Kidney tubule cell (primary cell): ENCODE results near the gene LY86.
"Not testable (repeated sequence)": the region's sequence is repeated elsewhere in the genome, so short reads cannot be mapped to it uniquely, and the experiment has no call there.

Experiments
- DNase-seq: peaks from one replicate; pipeline ENCODE4 v3.0.0-alpha.2; 2018; ENCODE audit warnings: low spot score

The LY86 gene

DNA sequence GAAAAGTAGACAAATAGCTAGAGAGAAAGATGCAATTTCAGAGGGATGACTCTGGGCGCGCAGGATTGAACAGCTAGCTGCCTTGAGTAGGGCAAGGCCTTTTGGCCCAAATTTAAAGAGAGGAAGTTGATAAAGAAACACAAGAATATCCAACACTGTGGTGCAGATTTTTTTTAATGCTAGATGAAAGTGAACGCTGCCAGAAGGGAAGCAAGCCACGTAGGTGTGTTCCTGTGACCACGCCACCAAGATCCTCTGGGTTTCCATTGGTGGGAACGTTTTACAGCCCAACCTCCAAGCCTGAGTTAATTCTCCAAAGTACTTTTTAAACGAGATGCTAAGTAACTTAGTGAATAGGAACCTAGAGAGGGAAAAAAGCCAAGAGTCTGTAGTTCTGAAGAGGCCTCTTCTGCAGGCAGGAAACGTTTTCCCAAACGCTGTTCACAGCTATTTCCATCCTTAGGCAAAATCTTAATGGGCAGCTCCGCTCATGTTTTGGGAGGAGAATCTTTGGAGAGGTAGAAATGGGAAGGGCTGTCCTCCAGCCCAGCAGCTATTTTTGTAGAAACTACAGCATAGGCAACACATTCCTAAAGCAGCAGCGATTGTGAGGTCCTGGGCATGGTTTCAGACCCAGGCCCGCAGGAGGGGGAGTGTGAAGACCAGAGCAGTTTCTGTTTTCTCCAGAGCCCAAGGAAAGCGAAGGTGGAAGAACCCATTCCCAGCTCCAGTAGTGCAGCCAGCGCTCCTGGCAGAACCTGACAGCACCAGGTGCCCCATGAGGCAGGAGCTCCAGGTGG, 8.2 kb downstream of the LY86 start:
- DNase-seq: no peak

- DNase-seq: no peak
Measured at GRCh38 chr6:6597682-6598081, 9.2 kb downstream of the LY86 start.

GRCh38 chr6:6599468-6599873, 11.0 kb downstream of the LY86 start:
- no peak for DNase-seq

DNA sequence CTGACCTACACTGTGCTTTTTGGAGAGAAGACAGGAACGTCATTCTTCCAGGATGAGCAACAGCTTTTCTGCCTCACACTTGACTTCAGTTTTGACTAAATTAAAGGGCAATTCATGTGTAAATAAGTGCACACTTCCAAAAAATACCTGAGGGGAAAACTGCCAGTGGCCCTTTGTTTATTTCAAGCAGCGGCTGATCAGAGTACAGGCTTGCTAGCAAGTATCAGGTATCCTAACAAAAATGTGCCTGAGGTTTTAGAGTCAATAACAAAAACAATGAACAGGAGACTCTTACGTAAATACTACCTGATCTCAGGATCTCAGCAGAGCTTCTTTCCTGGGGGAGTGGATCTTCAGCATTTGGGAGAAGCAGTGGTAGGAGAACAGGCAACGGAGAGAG, 12.4 kb downstream of the LY86 start:
- no peak for DNase-seq

DNA sequence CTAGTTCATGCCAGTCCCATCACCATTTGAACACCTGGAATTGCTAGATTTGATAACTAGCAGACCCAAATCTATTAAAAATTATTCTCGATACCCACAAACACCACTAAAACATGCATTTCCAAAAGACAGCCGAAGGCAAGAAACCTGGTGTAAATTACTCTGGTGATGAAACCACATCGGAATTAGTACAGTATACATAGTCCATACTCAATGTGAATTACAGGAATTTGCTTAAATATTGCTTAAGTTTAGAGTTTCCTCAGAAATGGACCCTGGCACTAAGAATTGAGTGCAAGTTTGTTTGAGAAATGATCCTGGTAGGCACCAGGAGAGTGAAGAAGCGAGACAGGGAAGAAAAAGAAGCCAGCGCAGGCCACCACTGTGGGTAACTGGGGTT, 13.7 kb downstream of the LY86 start:
- no peak for DNase-seq

DNA sequence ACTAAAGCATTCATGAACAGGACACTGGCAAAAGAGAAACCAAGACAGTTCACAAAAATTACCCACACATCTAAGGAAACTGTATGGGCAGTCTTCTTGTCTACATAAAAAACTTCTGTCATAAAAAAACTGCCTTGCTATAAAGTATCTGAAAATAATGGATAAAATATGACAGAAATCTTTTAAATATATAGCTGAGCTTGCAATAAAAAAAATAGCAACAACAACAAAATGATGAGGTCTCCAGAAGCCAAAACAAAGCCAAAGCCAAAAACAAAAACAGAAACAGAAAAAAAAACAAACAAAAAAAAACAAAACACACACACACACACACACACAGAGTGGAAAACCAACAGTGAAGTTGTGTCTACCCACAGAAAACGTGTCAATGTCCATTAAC, 14.8 kb downstream of the LY86 start:
- no peak for DNase-seq

GRCh38 chr6:6604015-6604414, 15.5 kb downstream of the LY86 start:
- no peak for DNase-seq

DNA sequence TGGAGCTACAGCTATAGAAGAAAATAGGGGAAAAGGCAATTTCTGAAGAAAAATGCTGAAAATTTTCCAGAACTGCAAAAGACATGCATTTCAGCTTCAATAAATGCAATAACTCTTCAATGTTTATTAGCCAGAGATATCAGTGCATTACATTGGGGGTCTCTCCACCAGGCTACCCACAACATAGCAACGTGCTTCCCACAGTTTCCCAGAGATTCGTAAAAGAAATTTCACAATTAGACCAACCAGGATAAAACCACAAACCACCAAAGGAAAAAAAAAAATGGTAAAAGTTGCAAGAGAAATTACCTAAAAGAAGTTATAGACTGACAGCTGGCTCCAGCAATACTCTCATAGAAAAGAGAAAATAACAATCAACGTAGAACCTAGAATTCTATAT, 16.0 kb downstream of the LY86 start:
- DNase-seq: no peak

GRCh38 chr6:6605873-6606272, 17.4 kb downstream of the LY86 start:
- no peak for DNase-seq

GRCh38 chr6:6606391-6607030, 18.0 kb downstream of the LY86 start:
- DNase-seq: not testable (repeated sequence)

DNA sequence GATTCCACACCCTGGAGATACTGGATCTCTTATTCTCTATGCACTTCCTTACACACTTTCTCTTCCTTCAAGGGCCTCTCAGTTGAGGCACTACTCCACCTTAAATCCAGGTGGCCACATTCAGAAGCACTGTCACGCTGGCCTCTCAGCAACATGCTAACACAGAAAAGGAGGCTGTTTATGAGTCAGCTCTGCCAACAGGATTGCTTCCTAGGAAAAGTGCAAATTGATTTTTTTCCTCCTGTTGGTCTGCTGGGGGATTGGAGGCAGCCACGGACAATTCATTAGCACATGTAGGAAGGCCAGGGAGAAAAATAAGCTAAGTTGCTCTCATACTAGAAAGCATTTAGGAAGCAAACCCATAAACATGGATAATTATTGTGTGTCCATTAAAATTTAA, 20.9 kb downstream of the LY86 start:
- DNase-seq: no peak

- no peak for DNase-seq
Measured at GRCh38 chr6:6610031-6610591, 21.6 kb downstream of the LY86 start.

DNA sequence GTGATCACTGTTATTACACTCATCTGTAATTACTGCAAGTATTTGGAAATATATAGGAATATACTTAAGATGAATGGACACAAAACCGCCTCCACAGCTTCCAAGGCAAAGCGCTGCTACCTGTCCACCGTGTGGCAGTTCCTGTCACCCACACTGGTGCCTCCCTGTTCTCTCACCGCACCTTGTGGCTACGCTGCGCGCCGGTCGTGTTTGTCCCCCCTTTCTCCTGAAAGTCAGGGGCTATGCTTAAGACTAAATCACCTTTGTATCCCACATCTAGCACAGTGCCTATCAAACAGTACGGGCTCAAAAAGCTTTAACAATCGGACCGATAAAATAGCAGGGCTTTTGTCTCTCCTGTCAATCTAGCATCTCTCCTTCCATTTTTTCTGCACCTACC, 23.0 kb downstream of the LY86 start:
- no peak for DNase-seq

GRCh38 chr6:6612308-6612707, 23.8 kb downstream of the LY86 start:
- DNase-seq: no peak

DNA sequence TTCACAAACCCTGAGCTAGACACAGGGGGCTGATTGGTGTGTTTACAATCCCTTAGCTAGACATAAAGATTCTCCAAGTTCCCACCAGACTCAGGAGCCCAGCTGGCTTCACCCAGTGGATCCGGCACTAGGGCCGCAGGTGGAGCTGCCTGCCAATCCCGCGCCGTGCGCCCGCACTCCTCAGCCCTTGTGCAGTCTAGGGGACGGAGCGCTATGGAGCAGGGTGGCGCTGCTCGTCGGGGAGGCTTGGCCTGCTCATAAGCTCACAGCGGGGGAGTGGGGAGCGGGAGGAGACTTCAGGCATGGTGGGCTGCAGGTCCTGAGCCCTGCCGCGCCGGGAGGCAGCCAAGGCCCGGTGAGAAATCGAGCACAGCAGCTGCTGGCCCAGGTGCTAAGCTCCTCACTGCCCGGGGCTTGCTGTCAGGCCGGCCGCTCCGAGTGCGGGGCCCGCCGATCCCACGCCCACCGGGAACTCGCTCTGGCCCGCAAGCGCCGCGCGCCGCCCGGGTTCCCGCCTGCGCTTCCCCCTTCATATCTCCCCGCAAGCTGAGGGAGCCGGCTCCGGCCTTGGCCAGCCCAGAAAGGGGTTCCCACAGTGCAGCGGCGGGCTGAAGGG, 24.7 kb downstream of the LY86 start:
- not testable (repeated sequence) for DNase-seq

GRCh38 chr6:6614096-6614982, 25.8 kb downstream of the LY86 start:
- DNase-seq: no peak

DNA sequence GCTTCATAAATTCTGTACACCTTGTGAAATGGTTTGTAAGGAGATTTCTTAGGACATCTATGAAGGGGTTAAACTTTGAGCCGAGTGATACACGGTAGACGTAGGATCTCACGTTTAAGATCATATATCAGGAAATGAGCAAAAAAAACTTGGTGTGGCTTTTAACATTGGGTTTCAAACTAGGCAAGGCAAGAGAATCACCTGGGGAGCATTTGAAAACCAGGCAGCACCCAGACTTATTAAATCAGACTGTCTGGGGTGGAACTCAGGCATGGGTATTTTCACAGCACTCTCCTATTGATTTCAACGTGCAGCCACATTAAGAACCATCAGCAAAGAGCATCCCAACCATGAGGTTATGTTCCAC, 26.4 kb downstream of the LY86 start:
- DNase-seq: no peak

DNA sequence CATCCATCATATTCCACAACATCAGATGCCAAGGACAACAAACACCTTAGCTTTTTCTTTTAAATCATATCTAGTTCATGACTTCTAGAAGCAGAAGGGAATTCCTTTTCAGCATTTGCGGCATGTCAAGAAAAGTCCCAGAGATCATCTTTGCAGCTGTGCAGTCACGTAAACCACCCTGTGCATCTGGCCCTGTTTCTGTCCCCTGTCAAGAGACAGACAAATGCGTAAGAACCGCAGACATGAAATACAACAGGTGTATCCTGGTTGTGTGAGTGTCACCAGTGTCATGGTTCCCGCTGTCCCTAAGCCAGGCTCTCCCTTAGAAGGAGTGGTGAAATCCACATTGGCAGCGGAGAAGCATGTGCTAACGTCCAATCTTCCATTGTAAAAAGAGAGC, 28.1 kb downstream of the LY86 start:
- DNase-seq: no peak

GRCh38 chr6:6619021-6619794, 30.7 kb downstream of the LY86 start:
- DNase-seq: no peak

DNA sequence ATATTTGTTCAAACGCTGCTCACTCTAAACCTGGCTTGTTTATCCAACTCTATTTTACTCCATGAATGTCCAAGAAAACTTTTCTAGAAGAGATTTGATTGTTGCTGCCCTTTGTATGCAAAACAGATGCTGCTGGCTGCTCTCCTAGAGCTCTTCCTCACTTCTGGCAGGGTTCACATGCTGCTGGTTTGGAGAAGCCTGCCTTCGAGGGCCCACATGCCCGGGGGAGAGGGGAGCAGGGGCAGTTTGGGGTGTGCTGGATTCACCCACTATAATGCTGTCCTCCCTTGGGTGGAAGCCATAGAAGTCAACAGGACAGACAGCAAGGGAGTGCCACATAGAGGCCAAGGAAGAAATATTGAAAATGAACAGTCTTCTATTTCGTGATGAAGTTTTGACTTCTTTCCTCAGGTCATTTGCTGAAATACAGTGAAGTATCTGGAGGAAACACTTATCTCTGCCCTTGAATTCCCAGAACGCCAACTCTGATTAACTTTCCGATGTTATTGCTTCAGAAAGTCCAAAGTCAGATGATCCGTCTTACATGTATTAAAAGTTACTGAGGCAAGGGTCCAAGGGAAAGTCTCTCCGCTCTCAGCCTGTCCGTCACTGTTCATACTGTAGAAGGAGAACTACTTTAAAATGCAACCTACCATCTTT, 32.4 kb downstream of the LY86 start:
- no peak for DNase-seq

- DNase-seq: no peak
Measured at GRCh38 chr6:6622501-6622900, 34.0 kb downstream of the LY86 start.
